Activated T-cell treated with anti-CD3 and anti-CD28 coated beads, Interleukin-2, amount 50 U/mL, for 24 hours (primary cell): ENCODE measurements around the gene RPS10.

Experiments
- DNase-seq: peaks from one replicate; pipeline ENCODE4 v3.0.0-alpha.2; 2020
- H3K27ac Mint-ChIP-seq: 2 replicates; pipeline ENCODE4 v1.8.0; 2020; ENCODE audit warnings: mild to moderate bottlenecking, mixed read lengths
- H3K27me3 Mint-ChIP-seq: 2 replicates; pipeline ENCODE4 v1.8.0; 2020; ENCODE audit warnings: mixed read lengths
- H3K36me3 Mint-ChIP-seq: 2 replicates; pipeline ENCODE4 v1.8.0; 2020; ENCODE audit warnings: low read depth, mixed read lengths
- H3K4me1 Mint-ChIP-seq: 2 replicates; pipeline ENCODE4 v1.8.0; 2020; ENCODE audit warnings: low read depth, mixed read lengths
- H3K4me3 Mint-ChIP-seq: 2 replicates; pipeline ENCODE4 v1.8.0; 2020; ENCODE audit warnings: mild to moderate bottlenecking, moderate library complexity, mixed read lengths
- H3K9me3 Mint-ChIP-seq: 2 replicates; pipeline ENCODE4 v1.8.0; 2020; ENCODE audit warnings: mixed read lengths

Gene RPS10

GRCh38 chr6:34425498-34426410 lies at the start of gene RPS10:
Gene RPS10, minus strand, starts transcription at chr6:34426069. Its CDS starts 848 bp downstream, at chr6:34425221.
- Mint-ChIP-seq H3K27me3 (no peaks in the 10 kb centered on the region), H3K4me1 (peaks cover 40% of the 10 kb centered on the region), H3K4me3 (peak within 1 kb of the TSS; percentile 100), H3K27ac (peak within 1 kb of the TSS; percentile 100), H3K36me3 (peaks cover 52% of the 10 kb centered on the region), H3K9me3 (no peaks in the 10 kb centered on the region)
- DNase-seq, result peak; percentile 97

DNA sequence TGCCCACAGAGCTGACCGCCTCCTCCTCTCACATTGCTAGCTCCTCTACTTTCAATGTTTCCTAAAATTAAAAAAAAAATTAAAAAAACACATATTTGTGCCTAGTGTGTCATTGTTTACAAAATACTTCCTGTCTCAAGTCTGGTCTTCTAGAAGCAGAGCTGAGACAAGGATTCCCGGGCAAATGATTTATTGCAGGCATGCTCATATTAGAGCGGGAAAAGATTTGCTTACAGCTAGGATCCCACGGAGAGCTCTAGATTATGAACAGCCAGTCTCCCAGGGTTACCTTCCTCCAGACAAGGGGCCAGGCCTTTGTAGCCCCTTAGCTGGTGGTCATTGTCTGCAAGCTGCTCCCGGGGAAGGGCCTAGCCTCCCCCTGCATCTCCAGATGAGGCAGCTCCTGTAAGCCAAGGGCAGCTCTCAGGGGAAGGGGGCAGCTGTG lies 49.4 kb upstream of the RPS10 start:
- H3K4me1 Mint-ChIP-seq, result no peaks in the 10 kb centered on the region
- DNase-seq, result no peak
- no peak overlapping the region for H3K27ac Mint-ChIP-seq
- H3K27me3 Mint-ChIP-seq, result no peaks in the 10 kb centered on the region
- no peaks in the 10 kb centered on the region for H3K9me3 Mint-ChIP-seq
- no peak overlapping the region for H3K4me3 Mint-ChIP-seq
- no peaks in the 10 kb centered on the region for H3K36me3 Mint-ChIP-seq

DNA sequence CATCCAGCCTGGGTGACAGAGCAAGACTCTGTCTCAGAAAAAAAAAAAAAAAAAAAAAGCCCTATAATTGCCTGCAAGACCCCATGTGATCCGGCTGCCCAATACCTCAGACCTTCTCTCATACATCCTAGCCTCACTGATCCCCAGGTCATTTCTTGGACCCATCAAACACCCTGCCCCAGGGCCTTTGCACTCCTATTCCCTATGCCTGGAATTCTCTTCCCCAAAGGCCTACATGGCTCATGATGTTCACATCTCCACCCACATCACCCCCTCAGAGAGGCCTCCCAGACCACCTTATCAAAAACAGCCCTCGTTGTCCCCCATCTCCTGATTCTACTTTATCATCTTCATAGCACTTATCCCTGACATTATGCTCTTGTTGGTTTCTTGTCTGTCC lies 48.9 kb upstream of the RPS10 start:
- Mint-ChIP-seq H3K4me1 (no peaks in the 10 kb centered on the region), H3K27me3 (no peaks in the 10 kb centered on the region), H3K9me3 (no peaks in the 10 kb centered on the region), H3K4me3 (no peak overlapping the region), H3K27ac (no peak overlapping the region), H3K36me3 (no peaks in the 10 kb centered on the region)
- DNase-seq, result no peak

DNA sequence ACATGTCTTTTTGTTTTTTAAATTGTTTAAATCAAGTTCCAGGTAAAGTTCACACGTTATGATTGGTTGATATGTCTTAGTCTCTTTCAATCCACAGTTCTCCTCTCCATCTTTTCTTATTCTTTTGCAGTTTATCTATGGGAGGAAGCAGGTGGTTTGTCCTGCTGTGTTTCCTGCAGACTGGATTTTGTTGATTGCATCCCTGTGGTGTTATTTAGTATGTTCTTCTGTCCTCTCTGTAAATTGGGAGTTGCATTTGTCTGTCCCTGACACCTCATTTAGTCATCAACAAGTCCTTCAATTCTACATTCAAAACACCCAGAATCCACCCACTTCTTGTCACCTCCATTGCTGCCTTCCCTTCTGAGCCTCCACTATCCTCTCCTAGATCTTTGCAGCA lies 48.1 kb upstream of the RPS10 start:
- Mint-ChIP-seq H3K9me3 (no peaks in the 10 kb centered on the region), H3K27ac (no peak overlapping the region), H3K4me3 (no peak overlapping the region), H3K4me1 (no peaks in the 10 kb centered on the region), H3K27me3 (no peaks in the 10 kb centered on the region), H3K36me3 (no peaks in the 10 kb centered on the region)
- no peak for DNase-seq

DNA sequence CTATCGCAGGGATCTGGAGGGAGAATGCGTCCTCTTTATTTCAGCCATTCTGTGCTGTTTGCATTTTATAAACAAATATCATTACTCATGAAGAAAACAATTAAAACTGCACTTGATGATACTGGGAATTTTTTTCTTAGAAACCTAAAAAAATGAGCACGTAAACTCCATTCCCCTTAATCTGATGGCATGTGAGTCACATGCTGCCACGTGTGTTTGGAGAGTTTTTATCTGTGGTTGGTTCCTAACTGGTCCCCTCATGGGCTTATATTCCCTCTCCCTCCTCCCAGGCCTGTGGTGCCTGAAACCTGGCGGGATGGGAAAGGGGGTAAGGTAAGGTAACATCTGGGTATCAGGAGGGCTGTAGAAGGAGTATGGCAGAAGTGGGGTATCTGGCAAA lies 46.6 kb upstream of the RPS10 start:
- Mint-ChIP-seq H3K36me3 (no peaks in the 10 kb centered on the region), H3K27me3 (peaks cover 7% of the 10 kb centered on the region), H3K4me3 (no peak overlapping the region), H3K27ac (no peak overlapping the region), H3K9me3 (no peaks in the 10 kb centered on the region), H3K4me1 (no peaks in the 10 kb centered on the region)
- no peak for DNase-seq

DNA sequence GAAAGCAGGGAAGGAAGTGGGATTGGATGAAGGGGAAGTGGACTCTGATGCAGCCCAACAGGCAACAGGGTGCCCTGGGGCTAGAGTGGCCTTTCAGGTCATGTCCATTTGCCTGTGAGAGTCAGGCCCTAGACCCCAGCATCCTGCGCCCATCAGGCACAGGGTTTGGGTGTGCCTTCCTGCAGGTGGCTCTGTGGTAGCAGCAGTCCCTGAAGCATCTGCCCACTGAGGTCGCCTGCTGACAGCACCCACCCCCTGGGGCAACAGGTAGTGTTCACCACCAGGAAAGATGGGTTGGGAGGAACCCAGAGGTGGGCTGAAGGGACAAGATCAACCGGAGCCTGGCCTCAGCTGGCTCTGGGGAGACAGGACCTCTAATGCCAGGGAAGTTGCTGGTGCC lies 43.6 kb upstream of the RPS10 start:
- Mint-ChIP-seq H3K4me1 (peaks cover 6% of the 10 kb centered on the region), H3K27me3 (peaks cover 32% of the 10 kb centered on the region), H3K4me3 (no peak overlapping the region), H3K36me3 (no peaks in the 10 kb centered on the region), H3K27ac (no peak overlapping the region), H3K9me3 (no peaks in the 10 kb centered on the region)
- no peak for DNase-seq

- H3K4me3 Mint-ChIP-seq, result no peak overlapping the region
- DNase-seq, result no peak
- no peak overlapping the region for H3K27ac Mint-ChIP-seq
- H3K4me1 Mint-ChIP-seq, result peaks cover 6% of the 10 kb centered on the region
- H3K9me3 Mint-ChIP-seq, result no peaks in the 10 kb centered on the region
- no peaks in the 10 kb centered on the region for H3K36me3 Mint-ChIP-seq
- peaks cover 38% of the 10 kb centered on the region for H3K27me3 Mint-ChIP-seq
Measured at GRCh38 chr6:34468378-34468892, 42.6 kb upstream of the RPS10 start.

DNA sequence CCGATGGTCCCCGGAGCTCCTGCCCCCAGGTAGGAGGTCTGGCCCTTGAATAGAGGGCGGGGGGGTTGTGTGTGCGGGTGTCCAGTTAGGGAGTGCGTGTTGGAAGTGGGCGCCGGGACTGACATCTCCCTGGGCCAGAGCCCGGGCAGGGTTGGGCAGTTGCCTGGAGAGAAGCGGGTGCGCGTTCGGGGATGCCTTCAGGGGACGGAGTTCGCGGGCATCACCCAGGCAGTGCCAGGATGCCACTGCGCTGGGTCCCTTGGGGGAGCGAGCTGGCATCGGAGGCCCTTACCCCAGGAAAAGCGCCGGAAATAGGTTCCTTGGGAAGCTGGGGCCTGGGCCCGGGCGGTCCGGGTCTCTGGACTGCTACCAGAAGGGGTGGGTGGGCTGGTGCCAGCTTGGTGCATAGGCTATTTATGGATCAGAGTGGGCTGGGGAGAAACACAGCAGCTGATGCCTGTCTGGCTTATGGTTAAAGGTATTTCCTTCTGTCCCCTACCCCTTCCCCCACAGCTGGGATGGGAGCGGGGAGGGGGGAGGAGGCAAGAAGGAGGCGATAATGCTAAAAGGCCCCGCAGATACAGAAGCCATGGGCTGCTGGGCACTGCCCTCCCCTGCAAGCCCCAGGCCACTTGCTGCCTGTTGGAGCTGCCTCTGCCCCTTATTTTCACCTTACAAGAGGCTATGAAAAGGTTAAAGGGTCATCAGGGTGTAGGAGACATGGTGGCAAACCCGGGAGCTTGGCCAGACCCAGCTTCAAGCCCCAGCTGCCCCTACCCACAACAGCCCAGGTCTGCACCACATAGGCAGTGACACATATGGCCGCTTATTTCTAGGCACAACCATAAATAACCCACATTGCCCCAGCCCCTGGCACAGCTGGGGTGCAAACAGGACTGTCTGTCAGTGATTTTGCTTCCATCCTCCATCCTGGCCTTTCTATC lies 40.6 kb upstream of the RPS10 start:
- Mint-ChIP-seq H3K27me3 (peaks cover 38% of the 10 kb centered on the region), H3K4me3 (peak overlapping the region; percentile 33), H3K36me3 (no peaks in the 10 kb centered on the region), H3K27ac (no peak overlapping the region), H3K9me3 (no peaks in the 10 kb centered on the region), H3K4me1 (peaks cover 6% of the 10 kb centered on the region)
- DNase-seq, result no peak

DNA sequence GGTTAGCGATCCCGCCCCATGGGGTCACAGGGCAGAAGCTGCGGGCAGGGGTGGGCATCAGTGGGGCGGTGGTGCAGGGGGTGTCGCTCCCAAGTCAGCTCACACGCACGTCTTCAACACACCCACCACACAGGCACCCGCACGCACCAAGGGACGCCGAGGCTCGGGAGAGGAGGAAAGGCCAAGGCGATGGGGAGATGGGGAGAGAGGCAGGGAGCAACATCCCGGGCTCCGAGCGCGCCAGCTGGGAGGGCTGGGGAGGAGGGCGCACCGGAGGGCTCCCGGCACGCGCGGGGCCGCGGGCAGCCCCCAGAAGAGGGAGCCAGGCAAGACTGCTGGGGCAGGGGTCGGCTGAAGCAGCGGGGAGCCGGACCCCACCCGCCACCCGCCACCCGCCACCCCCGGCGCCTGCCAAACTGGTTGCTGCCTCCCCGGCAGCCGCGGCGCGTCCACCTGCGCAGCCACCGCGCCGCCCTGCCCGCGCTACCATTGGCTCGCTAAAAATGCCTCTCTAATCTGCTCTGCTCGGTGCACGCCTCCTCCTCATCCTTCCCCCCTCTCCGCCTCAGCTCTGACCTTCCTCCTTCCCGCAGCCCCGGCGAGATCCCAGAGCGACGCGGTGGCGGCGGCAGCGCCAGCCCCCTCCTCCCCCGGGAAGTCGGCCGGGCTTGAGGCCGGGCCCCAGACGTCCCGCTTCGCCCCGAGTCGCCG lies 39.8 kb upstream of the RPS10 start, which contains the start of gene PACSIN1:
Gene PACSIN1 (plus strand): TSS at position 546 of the 711 bp plus-strand sequence. CDS start 60,230 bp downstream, outside the sequence.
- Mint-ChIP-seq H3K9me3 (no peaks in the 10 kb centered on the region), H3K27ac (no peak within 1 kb of the TSS), H3K4me1 (peaks cover 6% of the 10 kb centered on the region), H3K27me3 (peaks cover 38% of the 10 kb centered on the region), H3K36me3 (no peaks in the 10 kb centered on the region), H3K4me3 (peak within 1 kb of the TSS; percentile 69)
- peak; percentile 42 for DNase-seq

GRCh38 chr6:34463849-34464248 lies 38.0 kb upstream of the RPS10 start:
- Mint-ChIP-seq H3K27ac (no peak overlapping the region), H3K27me3 (peaks cover 38% of the 10 kb centered on the region), H3K9me3 (no peaks in the 10 kb centered on the region), H3K36me3 (no peaks in the 10 kb centered on the region), H3K4me3 (no peak overlapping the region), H3K4me1 (peaks cover 6% of the 10 kb centered on the region)
- DNase-seq, result no peak

GRCh38 chr6:34463299-34463698 lies 37.4 kb upstream of the RPS10 start:
- Mint-ChIP-seq H3K4me3 (no peak overlapping the region), H3K27me3 (peaks cover 32% of the 10 kb centered on the region), H3K27ac (no peak overlapping the region), H3K9me3 (no peaks in the 10 kb centered on the region), H3K36me3 (no peaks in the 10 kb centered on the region), H3K4me1 (peaks cover 6% of the 10 kb centered on the region)
- DNase-seq, result no peak

DNA sequence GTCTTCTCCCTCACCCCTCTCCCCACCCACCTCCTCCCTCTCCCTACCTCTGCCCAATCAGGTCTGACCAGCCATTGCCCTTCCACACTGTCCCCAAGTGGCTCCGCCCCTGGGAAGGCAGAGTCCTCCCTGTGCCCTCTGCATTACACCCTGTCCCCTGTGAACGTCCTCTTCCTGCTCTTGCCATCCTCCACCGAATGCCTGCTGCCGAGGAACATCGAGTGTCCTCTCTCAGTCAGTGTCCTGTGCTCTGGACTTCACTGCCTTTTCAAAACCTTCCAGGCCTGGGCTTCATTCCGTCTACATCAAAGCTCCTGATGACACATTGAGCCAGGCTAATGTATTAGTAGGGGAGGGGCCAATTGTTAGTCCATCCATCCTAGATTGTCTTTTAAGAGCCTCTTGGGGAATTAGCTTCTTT lies 36.7 kb upstream of the RPS10 start:
- Mint-ChIP-seq H3K4me1 (peaks cover 6% of the 10 kb centered on the region), H3K9me3 (no peaks in the 10 kb centered on the region), H3K4me3 (no peak overlapping the region), H3K36me3 (no peaks in the 10 kb centered on the region), H3K27me3 (peaks cover 31% of the 10 kb centered on the region), H3K27ac (no peak overlapping the region)
- DNase-seq, result no peak

GRCh38 chr6:34462010-34462409 lies 36.1 kb upstream of the RPS10 start:
- Mint-ChIP-seq H3K27ac (no peak overlapping the region), H3K27me3 (peaks cover 28% of the 10 kb centered on the region), H3K9me3 (no peaks in the 10 kb centered on the region), H3K36me3 (no peaks in the 10 kb centered on the region), H3K4me1 (peaks cover 6% of the 10 kb centered on the region), H3K4me3 (no peak overlapping the region)
- no peak for DNase-seq
